HepG2 (cell line): ENCODE measurements around the gene ABHD17A. TPM values are rescaled to one million over a fixed set of nuclear protein-coding genes. Genes with fewer than 3 reads are reported as not detected.

Source experiments
- BHLHE40 ChIP-seq: IDR thresholded peaks from 2 replicates; pipeline ENCODE4 v1.6.1; 2011; ENCODE audit warnings: low read length, improper control_type of control experiment
- BORCS8-MEF2B ChIP-seq: sonication (generic); formaldehyde crosslinking; IDR thresholded peaks from 2 replicates; pipeline ENCODE4 v1.8.0; 2022; ENCODE audit warnings: mild to moderate bottlenecking, missing genetic modification reagents
- ELF3 ChIP-seq: IDR thresholded peaks from 2 replicates; pipeline ENCODE4 v1.6.1; 2016; ENCODE audit warnings: missing genetic modification reagents, missing compliant biosample characterization
- ETV5 ChIP-seq: IDR thresholded peaks from 2 replicates; pipeline ENCODE4 v1.6.1; 2018; ENCODE audit warnings: missing biosample characterization, missing genetic modification reagents, inconsistent platforms, borderline replicate concordance
- FOXP1 ChIP-seq, 2 experiments: fragments of 450-650 bp in 1 of 2; IDR thresholded peaks; 2 replicates each; pipeline ENCODE4 v1.6.1; 2017 to 2018; ENCODE audit warnings: antibody characterized with exemption in 1 of 2
- HES4 ChIP-seq: sonication (generic); formaldehyde crosslinking; IDR thresholded peaks from 2 replicates; pipeline ENCODE4 v1.9.0; 2021; ENCODE audit warnings: mild to moderate bottlenecking, missing genetic modification reagents, borderline replicate concordance
- HOXA9 ChIP-seq: sonication (generic); formaldehyde crosslinking; IDR thresholded peaks from 2 replicates; pipeline ENCODE4 v1.8.1; 2022; ENCODE audit warnings: missing genetic modification reagents, mild to moderate bottlenecking, moderate library complexity, borderline replicate concordance
- ONECUT2 ChIP-seq: sonication (generic); formaldehyde crosslinking; IDR thresholded peaks from 2 replicates; pipeline ENCODE4 v1.4.0; 2020; ENCODE audit warnings: missing genetic modification reagents
- PLRG1 ChIP-seq: fragments of 450-650 bp; conservative IDR thresholded peaks from 2 replicates; pipeline ENCODE4 v1.6.1; 2016
- SKI ChIP-seq: fragments of 450-650 bp; IDR thresholded peaks from one replicate; pipeline ENCODE4 v1.6.1; 2018; ENCODE audit warnings: mild to moderate bottlenecking; ENCODE audit not compliant: partially characterized antibody
- SRSF9 ChIP-seq: fragments of 200-400 bp; formaldehyde crosslinking; IDR thresholded peaks from 2 replicates; pipeline ENCODE4 v1.6.1; 2018; ENCODE audit warnings: borderline replicate concordance, mild to moderate bottlenecking, low read depth, low read length; ENCODE audit not compliant: insufficient read depth, poor library complexity, severe bottlenecking
- TBX2 ChIP-seq: sonication (generic); formaldehyde crosslinking; IDR thresholded peaks from 2 replicates; pipeline ENCODE4 v1.5.0; 2020; ENCODE audit warnings: missing genetic modification reagents, mild to moderate bottlenecking, borderline replicate concordance
- ZNF224 ChIP-seq: sonication (generic); formaldehyde crosslinking; IDR thresholded peaks from 2 replicates; pipeline ENCODE4 v1.5.0; 2020; ENCODE audit warnings: mild to moderate bottlenecking, missing genetic modification reagents
- polyA plus RNA-seq, 8 experiments: library from polyadenylated mRNA; depleted of rRNA in 3 of 8; stranded (reverse) in 7 of 8; unstranded in 1 of 8; fragments of >200 nt; fragmentation: Illumina TruSeq in 4 of 8; extraction: Trizol in 4 of 8; gene quantifications; 2 replicates each; pipeline versions ENCODE4 v1.2.1 to v1.2.3, GENCODE V29; 2011 to 2016; ENCODE audit warnings: low read depth in 4 of 8, missing spikeins in 1 of 8, mixed read lengths in 1 of 8; ENCODE audit not compliant: insufficient read depth in 1 of 8
- total RNA-seq, 5 experiments: library from RNA; depleted of rRNA; stranded (reverse); fragments of >200 nt; fragmentation: Illumina TruSeq; extraction: Trizol; gene quantifications; 2 replicates each; pipeline ENCODE4 v1.2.3, GENCODE V29; 2016; ENCODE audit warnings: low read depth in 1 of 5
- TF ChIP-seq, protein P1 (sequence below): sonication (generic); formaldehyde crosslinking; IDR thresholded peaks from 2 replicates; pipeline ENCODE4 v1.4.0; 2020; ENCODE audit warnings: mild to moderate bottlenecking, missing genetic modification reagents
- TF ChIP-seq, protein P2 (sequence below): IDR thresholded peaks from 2 replicates; pipeline ENCODE4 v1.6.1; 2016
- TF ChIP-seq, protein P3 (sequence below): sonication (generic); formaldehyde crosslinking; IDR thresholded peaks from 2 replicates; pipeline ENCODE4 v1.5.0; 2020; ENCODE audit warnings: mild to moderate bottlenecking, missing genetic modification reagents
- TF ChIP-seq, protein P4 (sequence below): sonication (generic); formaldehyde crosslinking; IDR thresholded peaks from 2 replicates; pipeline ENCODE4 v1.4.0; 2020; ENCODE audit warnings: low read depth, mild to moderate bottlenecking, missing genetic modification reagents
- TF ChIP-seq, protein P5 (sequence below), 2 experiments: sonication (generic) in 1 of 2; formaldehyde crosslinking in 1 of 2; IDR thresholded peaks; 2 replicates each; pipeline versions ENCODE4 v1.4.0 to v1.6.1; 2016 to 2020; ENCODE audit warnings: borderline replicate concordance in 1 of 2, low read depth in 1 of 2, mild to moderate bottlenecking in 1 of 2, missing genetic modification reagents in 1 of 2

ABHD17A gene
- total and polyA plus RNA-seq, 2 of the 13 experiments (the other 11 are each of a cell fraction or from before 2014, with no cell fraction given) = 27.7 to 40.8 TPM

DNA sequence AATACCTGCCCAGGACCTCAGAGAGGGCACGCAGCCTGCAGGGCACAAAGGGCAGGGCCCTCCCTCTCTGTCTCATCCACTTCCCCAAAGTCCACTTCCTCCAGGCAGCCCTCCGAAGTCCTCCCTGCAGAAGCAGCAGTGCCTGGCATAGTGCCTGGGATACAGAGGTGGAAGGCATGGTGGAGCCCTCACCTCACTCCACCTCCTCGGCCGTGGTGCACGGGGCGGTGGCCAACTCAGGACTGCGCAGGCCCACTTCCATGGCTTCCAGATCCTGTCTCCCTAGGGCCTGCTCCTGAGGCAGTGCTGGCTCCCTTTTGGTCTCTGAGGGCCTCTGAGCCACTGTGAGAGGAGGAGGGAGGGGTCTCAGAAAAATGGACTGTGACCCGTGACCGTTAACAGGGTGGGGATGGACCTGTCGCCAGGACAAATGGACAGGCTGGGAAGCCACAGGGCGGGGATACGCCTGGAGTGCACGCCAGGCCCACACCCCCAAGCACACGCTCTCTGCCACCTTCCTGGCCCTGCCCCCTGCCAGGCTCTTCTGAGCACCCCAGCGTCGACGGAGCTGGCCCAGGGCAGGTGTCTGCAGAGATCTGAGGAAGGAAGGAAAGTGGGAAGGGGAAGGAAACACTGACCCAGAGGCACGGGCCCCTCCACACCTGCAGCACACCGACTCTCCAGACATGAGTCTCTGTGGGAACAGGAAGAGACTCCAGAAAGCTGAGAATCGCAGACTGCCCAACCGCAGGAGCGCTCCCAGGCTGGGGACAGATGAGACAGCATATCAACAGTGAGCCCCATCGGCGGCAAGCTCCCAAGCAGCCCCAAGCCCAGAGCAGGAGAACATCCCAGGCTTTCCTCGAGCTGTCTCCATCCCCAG, 45.4 kb downstream of the ABHD17A start (continued):
- TF ChIP-seq, protein P1, sequence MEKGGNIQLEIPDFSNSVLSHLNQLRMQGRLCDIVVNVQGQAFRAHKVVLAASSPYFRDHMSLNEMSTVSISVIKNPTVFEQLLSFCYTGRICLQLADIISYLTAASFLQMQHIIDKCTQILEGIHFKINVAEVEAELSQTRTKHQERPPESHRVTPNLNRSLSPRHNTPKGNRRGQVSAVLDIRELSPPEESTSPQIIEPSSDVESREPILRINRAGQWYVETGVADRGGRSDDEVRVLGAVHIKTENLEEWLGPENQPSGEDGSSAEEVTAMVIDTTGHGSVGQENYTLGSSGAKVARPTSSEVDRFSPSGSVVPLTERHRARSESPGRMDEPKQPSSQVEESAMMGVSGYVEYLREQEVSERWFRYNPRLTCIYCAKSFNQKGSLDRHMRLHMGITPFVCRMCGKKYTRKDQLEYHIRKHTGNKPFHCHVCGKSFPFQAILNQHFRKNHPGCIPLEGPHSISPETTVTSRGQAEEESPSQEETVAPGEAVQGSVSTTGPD = no peak
- TF ChIP-seq, protein P2, sequence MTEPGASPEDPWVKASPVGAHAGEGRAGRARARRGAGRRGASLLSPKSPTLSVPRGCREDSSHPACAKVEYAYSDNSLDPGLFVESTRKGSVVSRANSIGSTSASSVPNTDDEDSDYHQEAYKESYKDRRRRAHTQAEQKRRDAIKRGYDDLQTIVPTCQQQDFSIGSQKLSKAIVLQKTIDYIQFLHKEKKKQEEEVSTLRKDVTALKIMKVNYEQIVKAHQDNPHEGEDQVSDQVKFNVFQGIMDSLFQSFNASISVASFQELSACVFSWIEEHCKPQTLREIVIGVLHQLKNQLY (CRISPR knock-in tag) = no peak
- no peak for TF ChIP-seq BHLHE40
- TF ChIP-seq, protein P3, sequence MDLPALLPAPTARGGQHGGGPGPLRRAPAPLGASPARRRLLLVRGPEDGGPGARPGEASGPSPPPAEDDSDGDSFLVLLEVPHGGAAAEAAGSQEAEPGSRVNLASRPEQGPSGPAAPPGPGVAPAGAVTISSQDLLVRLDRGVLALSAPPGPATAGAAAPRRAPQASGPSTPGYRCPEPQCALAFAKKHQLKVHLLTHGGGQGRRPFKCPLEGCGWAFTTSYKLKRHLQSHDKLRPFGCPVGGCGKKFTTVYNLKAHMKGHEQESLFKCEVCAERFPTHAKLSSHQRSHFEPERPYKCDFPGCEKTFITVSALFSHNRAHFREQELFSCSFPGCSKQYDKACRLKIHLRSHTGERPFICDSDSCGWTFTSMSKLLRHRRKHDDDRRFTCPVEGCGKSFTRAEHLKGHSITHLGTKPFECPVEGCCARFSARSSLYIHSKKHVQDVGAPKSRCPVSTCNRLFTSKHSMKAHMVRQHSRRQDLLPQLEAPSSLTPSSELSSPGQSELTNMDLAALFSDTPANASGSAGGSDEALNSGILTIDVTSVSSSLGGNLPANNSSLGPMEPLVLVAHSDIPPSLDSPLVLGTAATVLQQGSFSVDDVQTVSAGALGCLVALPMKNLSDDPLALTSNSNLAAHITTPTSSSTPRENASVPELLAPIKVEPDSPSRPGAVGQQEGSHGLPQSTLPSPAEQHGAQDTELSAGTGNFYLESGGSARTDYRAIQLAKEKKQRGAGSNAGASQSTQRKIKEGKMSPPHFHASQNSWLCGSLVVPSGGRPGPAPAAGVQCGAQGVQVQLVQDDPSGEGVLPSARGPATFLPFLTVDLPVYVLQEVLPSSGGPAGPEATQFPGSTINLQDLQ (CRISPR knock-in tag) = no peak
- no peak for TF ChIP-seq BORCS8-MEF2B
- TF ChIP-seq ONECUT2 = no peak
- TF ChIP-seq, protein P4, sequence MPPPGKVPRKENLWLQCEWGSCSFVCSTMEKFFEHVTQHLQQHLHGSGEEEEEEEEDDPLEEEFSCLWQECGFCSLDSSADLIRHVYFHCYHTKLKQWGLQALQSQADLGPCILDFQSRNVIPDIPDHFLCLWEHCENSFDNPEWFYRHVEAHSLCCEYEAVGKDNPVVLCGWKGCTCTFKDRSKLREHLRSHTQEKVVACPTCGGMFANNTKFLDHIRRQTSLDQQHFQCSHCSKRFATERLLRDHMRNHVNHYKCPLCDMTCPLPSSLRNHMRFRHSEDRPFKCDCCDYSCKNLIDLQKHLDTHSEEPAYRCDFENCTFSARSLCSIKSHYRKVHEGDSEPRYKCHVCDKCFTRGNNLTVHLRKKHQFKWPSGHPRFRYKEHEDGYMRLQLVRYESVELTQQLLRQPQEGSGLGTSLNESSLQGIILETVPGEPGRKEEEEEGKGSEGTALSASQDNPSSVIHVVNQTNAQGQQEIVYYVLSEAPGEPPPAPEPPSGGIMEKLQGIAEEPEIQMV = no peak
- no peak for TF ChIP-seq SKI
- TF ChIP-seq ZNF224 (CRISPR knock-in tag) = no peak
- no peak for TF ChIP-seq SRSF9
- TF ChIP-seq HES4 = no peak
- TF ChIP-seq PLRG1 = no peak
- TF ChIP-seq, protein P5, sequence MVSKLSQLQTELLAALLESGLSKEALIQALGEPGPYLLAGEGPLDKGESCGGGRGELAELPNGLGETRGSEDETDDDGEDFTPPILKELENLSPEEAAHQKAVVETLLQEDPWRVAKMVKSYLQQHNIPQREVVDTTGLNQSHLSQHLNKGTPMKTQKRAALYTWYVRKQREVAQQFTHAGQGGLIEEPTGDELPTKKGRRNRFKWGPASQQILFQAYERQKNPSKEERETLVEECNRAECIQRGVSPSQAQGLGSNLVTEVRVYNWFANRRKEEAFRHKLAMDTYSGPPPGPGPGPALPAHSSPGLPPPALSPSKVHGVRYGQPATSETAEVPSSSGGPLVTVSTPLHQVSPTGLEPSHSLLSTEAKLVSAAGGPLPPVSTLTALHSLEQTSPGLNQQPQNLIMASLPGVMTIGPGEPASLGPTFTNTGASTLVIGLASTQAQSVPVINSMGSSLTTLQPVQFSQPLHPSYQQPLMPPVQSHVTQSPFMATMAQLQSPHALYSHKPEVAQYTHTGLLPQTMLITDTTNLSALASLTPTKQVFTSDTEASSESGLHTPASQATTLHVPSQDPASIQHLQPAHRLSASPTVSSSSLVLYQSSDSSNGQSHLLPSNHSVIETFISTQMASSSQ (IDR thresholded peaks at IDR 0.05; ENCODE audit: low read depth) = no peak
- TF ChIP-seq, protein P5 (CRISPR knock-in tag; IDR thresholded peaks at IDR 0.05; ENCODE audit: borderline replicate concordance) = peak; percentile 41; the same call in 1 of the 2 replicates
- no peak; the same call in 1 of the 2 replicates for TF ChIP-seq TBX2 (CRISPR knock-in tag)
- TF ChIP-seq FOXP1 (IDR thresholded peaks at IDR 0.05) = no peak
- TF ChIP-seq FOXP1 (CRISPR knock-in tag; IDR thresholded peaks at IDR 0.05) = no peak
- TF ChIP-seq HOXA9 (CRISPR knock-in tag) = no peak
- TF ChIP-seq ETV5 = no peak
- no peak for TF ChIP-seq ELF3 (CRISPR knock-in tag)
